ENCODE results near the gene TMC3.

The TMC3 gene

GRCh38 chr15:81387621-81388435 is 13.8 kb upstream of the TMC3 start:
- TF ChIP-seq CTCF (IDR thresholded peaks at IDR 0.05; ENCODE audit: insufficient read depth, low read length, missing control alignments): no peak
- POLR2A ChIA-PET: no interaction called here
- no peak overlapping the region for H3K4me3 ChIP-seq (ENCODE audit: low read depth, low read length)
- CTCF ChIA-PET: interaction anchor here (1.7 to 4.1 kb wide), 4 partner anchors 12 to 122 kb away, joined by 6 to 25 read pairs (median 6); no protein-coding TSS in a partner anchor
- DNase-seq (ENCODE audit: low read depth, low spot score): no peak

- DNase-seq (ENCODE audit: low read depth, low spot score): no peak
- ChIA-PET POLR2A (no interaction called here), CTCF (interaction anchor here (1.8 to 4.1 kb wide), 2 partner anchors 13 to 112 kb away, joined by 6 to 25 read pairs; no protein-coding TSS in a partner anchor)
- no peak for TF ChIP-seq CTCF (IDR thresholded peaks at IDR 0.05; ENCODE audit: insufficient read depth, low read length, missing control alignments)
- H3K4me3 ChIP-seq (ENCODE audit: low read depth, low read length): no peak overlapping the region
Measured at GRCh38 chr15:81386947-81387346, 12.9 kb upstream of the TMC3 start.

GRCh38 chr15:81385721-81386076 is 11.7 kb upstream of the TMC3 start:
- CTCF ChIA-PET: interaction anchor here (0.9 kb wide), 1 partner anchor 110 kb away, joined by 3 read pairs; no protein-coding TSS in a partner anchor
- no peak for TF ChIP-seq CTCF (IDR thresholded peaks at IDR 0.05; ENCODE audit: insufficient read depth, low read length, missing control alignments)
- no peak for DNase-seq (ENCODE audit: low read depth, low spot score)
- POLR2A ChIA-PET: no interaction called here
- no peak overlapping the region for H3K4me3 ChIP-seq (ENCODE audit: low read depth, low read length)

GRCh38 chr15:81384891-81385720 is 11.1 kb upstream of the TMC3 start:
- no peak for TF ChIP-seq CTCF (IDR thresholded peaks at IDR 0.05; ENCODE audit: insufficient read depth, low read length, missing control alignments)
- no peak overlapping the region for H3K4me3 ChIP-seq (ENCODE audit: low read depth, low read length)
- POLR2A ChIA-PET: no interaction called here
- no peak for DNase-seq (ENCODE audit: low read depth, low spot score)
- CTCF ChIA-PET: interaction anchor here (0.9 kb wide), 1 partner anchor 110 kb away, joined by 3 read pairs; no protein-coding TSS in a partner anchor

- no peak for TF ChIP-seq CTCF (IDR thresholded peaks at IDR 0.05; ENCODE audit: insufficient read depth, low read length, missing control alignments)
- ChIA-PET CTCF (interaction anchor here (1.0 to 2.6 kb wide), 4 partner anchors 12 to 116 kb away, joined by 3 to 22 read pairs (median 5); no protein-coding TSS in a partner anchor), POLR2A (no interaction called here)
- H3K4me3 ChIP-seq (ENCODE audit: low read depth, low read length): no peak overlapping the region
- no peak for DNase-seq (ENCODE audit: low read depth, low spot score)
Measured at GRCh38 chr15:81381720-81382119, 7.7 kb upstream of the TMC3 start.

GRCh38 chr15:81380668-81381067 is 6.7 kb upstream of the TMC3 start:
- POLR2A ChIA-PET: no interaction called here
- CTCF ChIA-PET: interaction anchor here (1.0 to 2.6 kb wide), 6 partner anchors 13 to 114 kb away, joined by 3 to 22 read pairs (median 5); no protein-coding TSS in a partner anchor
- no peak overlapping the region for H3K4me3 ChIP-seq (ENCODE audit: low read depth, low read length)
- no peak for DNase-seq (ENCODE audit: low read depth, low spot score)
- TF ChIP-seq CTCF (IDR thresholded peaks at IDR 0.05; ENCODE audit: insufficient read depth, low read length, missing control alignments): no peak
